ENCODE results near the gene HOXB3.

DNA sequence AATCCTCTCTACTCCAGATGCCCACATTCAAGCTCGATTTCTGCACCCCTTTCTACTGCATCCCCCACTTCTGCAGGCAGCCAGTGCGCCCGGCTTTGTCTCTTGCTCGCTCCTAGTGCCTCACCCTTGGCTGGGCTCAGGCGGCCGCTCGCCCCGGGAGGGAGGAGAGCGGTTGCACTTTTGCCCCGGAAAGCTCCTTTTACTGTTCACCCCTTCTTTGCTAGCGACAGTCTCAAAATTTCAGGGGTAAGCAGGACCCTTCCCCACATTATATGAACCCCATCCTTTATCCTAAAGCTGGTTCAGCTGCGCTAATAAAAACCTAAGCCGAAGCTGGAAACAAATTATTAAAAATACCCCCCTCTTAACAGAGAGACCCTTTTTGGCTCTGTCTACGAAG, 2.5 kb upstream of the HOXB3 start:
- TF ChIP-seq, protein P1, sequence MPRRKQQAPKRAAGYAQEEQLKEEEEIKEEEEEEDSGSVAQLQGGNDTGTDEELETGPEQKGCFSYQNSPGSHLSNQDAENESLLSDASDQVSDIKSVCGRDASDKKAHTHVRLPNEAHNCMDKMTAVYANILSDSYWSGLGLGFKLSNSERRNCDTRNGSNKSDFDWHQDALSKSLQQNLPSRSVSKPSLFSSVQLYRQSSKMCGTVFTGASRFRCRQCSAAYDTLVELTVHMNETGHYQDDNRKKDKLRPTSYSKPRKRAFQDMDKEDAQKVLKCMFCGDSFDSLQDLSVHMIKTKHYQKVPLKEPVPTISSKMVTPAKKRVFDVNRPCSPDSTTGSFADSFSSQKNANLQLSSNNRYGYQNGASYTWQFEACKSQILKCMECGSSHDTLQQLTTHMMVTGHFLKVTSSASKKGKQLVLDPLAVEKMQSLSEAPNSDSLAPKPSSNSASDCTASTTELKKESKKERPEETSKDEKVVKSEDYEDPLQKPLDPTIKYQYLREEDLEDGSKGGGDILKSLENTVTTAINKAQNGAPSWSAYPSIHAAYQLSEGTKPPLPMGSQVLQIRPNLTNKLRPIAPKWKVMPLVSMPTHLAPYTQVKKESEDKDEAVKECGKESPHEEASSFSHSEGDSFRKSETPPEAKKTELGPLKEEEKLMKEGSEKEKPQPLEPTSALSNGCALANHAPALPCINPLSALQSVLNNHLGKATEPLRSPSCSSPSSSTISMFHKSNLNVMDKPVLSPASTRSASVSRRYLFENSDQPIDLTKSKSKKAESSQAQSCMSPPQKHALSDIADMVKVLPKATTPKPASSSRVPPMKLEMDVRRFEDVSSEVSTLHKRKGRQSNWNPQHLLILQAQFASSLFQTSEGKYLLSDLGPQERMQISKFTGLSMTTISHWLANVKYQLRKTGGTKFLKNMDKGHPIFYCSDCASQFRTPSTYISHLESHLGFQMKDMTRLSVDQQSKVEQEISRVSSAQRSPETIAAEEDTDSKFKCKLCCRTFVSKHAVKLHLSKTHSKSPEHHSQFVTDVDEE (CRISPR knock-in tag; IDR thresholded peaks at IDR 0.05): peak; percentile 100
- TF ChIP-seq PPARA (CRISPR knock-in tag; IDR thresholded peaks at IDR 0.05; ENCODE audit: borderline replicate concordance) (no peak), RARB (CRISPR knock-in tag; IDR thresholded peaks at IDR 0.05) (no peak), ZNF70 (CRISPR knock-in tag; IDR thresholded peaks at IDR 0.05) (no peak), ESRRG (CRISPR knock-in tag; IDR thresholded peaks at IDR 0.05) (no peak), BACH2 (CRISPR knock-in tag; IDR thresholded peaks at IDR 0.05; ENCODE audit: borderline replicate concordance) (no peak), TCF4 (CRISPR knock-in tag; IDR thresholded peaks at IDR 0.05; ENCODE audit: borderline replicate concordance) (no peak), ARNTL (CRISPR knock-in tag; IDR thresholded peaks at IDR 0.05; ENCODE audit: borderline replicate concordance, low read depth) (no peak), ZNF8 (CRISPR knock-in tag; IDR thresholded peaks at IDR 0.05) (no peak), CSDC2 (CRISPR knock-in tag; IDR thresholded peaks at IDR 0.05) (peak; percentile 100; the same call in 1 of the 2 replicates), SNAI2 (CRISPR knock-in tag; IDR thresholded peaks at IDR 0.05) (no peak), TOX (CRISPR knock-in tag; IDR thresholded peaks at IDR 0.05; ENCODE audit: borderline replicate concordance) (no peak)
- TF ChIP-seq, protein P2, sequence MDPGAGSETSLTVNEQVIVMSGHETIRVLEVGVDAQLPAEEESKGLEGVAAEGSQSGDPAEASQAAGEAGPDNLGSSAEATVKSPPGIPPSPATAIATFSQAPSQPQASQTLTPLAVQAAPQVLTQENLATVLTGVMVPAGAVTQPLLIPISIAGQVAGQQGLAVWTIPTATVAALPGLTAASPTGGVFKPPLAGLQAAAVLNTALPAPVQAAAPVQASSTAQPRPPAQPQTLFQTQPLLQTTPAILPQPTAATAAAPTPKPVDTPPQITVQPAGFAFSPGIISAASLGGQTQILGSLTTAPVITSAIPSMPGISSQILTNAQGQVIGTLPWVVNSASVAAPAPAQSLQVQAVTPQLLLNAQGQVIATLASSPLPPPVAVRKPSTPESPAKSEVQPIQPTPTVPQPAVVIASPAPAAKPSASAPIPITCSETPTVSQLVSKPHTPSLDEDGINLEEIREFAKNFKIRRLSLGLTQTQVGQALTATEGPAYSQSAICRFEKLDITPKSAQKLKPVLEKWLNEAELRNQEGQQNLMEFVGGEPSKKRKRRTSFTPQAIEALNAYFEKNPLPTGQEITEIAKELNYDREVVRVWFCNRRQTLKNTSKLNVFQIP (CRISPR knock-in tag; IDR thresholded peaks at IDR 0.05; ENCODE audit: borderline replicate concordance, low read depth): no peak

Measured in SK-N-SH treated with all-trans-retinoic acid at 6 μM for 48 hours (cell line).